ENCODE results near the gene CPEB1. TPM values are rescaled to one million over a fixed set of nuclear protein-coding genes. Genes with fewer than 3 reads are reported as not detected.

Gene CPEB1
- 1.6 and 1.8 TPM in 2 replicates for total RNA-seq (ENCODE audit: low replicate concordance)
- long read RNA-seq, partial matches to known transcripts, result 0 of 2 reads
- long read RNA-seq, other reads (novel, unspliced or antisense), result 1 of 2 reads

DNA sequence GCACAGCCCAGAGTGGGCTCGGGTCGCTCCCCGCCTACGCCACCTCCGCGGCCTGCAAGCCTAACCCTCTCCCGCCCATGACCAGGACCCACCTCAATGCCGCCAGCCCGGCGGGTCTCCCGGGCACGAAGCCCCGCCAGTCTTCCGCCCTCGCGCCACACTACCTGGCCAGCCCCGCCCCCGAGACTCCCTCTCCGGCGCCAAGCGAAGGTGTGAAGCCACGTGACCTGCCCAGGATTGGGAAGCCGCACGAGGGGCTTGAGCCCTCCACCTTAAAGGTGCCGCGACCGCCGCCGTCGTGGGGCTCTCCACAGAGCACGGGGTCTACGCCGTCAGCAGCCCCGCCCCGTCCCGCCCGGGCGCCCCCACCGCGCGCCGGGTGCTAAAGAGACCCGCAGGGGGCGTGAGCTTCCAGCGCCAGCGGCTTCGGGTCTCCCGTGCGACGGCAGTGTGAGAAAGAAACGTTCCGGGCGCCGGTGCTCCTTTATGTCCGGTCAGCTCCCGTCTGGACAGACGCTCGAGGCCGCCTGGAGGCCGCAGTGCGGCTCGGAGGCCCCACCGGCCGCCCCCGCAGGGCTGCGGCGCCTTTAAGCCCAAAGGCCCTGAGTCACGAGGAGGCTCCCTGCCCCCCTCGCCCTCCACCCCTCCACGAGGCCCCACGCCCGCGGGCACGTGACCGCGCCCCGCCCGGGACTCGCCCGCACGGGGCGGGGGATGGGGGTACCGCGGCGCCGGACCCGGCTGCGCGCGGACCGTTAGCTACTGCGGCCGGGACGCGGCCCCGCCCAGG is at the start of gene CPEB1:
TSS of gene CPEB1 (minus strand) at position 319 of the 790 bp plus-strand sequence. CDS start 18,904 bp downstream, outside the sequence.
- DNase-seq (ENCODE audit: extremely low spot score, unreplicated experiment), result no peak
- H3K27me3 Mint-ChIP-seq, result peaks cover 82% of the 10 kb centered on the region

DNA sequence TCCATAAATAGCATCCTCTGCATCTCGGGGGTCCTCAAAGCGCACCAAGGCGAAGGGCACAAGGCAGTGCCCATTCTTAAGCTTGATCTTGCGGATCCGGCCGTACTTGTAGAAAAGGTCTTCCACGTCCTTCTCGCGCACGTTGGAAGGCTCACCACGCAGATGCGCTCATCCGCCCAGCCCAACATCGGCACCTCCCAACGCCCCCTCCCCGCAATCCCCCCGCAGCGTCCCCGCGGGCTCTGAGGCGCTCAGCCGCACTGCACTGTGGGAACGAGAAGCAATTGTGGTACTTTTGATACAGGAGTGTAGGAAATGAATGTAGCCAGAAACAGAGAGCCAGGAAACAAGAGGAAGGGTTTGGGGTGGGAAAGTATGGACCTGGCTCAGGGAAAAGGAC is 45.0 kb upstream of the CPEB1 start:
- no peaks in the 10 kb centered on the region for H3K36me3 Mint-ChIP-seq
- no peak for TF ChIP-seq CTCF (conservative IDR thresholded peaks at IDR 0.05)
- no peaks in the 10 kb centered on the region for H3K27me3 Mint-ChIP-seq
- H3K27ac Mint-ChIP-seq, result no peak overlapping the region
- H3K9me3 Mint-ChIP-seq, result no peaks in the 10 kb centered on the region
- H3K4me1 Mint-ChIP-seq (ENCODE audit: unreplicated experiment), result no peaks in the 10 kb centered on the region
- DNase-seq (ENCODE audit: extremely low spot score, unreplicated experiment), result no peak
- H3K4me3 Mint-ChIP-seq, result no peak overlapping the region

More for the DNA sequence above, at the start of gene CPEB1:
- no peak within 1 kb of the TSS for H3K27ac Mint-ChIP-seq
- H3K4me3 Mint-ChIP-seq, result peak within 1 kb of the TSS; percentile 78
- H3K4me1 Mint-ChIP-seq (ENCODE audit: unreplicated experiment), result no peaks in the 10 kb centered on the region
- no peaks in the 10 kb centered on the region for H3K9me3 Mint-ChIP-seq
- peak; percentile 26 for TF ChIP-seq CTCF (conservative IDR thresholded peaks at IDR 0.05)
- no peaks in the 10 kb centered on the region for H3K36me3 Mint-ChIP-seq

- H3K9me3 Mint-ChIP-seq, result no peaks in the 10 kb centered on the region
- H3K36me3 Mint-ChIP-seq, result no peaks in the 10 kb centered on the region
- no peaks in the 10 kb centered on the region for H3K4me1 Mint-ChIP-seq (ENCODE audit: unreplicated experiment)
- H3K27me3 Mint-ChIP-seq, result peaks cover 11% of the 10 kb centered on the region
- H3K27ac Mint-ChIP-seq, result no peak overlapping the region
- no peak overlapping the region for H3K4me3 Mint-ChIP-seq
- TF ChIP-seq CTCF (conservative IDR thresholded peaks at IDR 0.05), result no peak
- no peak for DNase-seq (ENCODE audit: extremely low spot score, unreplicated experiment)
Observed at GRCh38 chr15:82689147-82689546, 42.0 kb upstream of the CPEB1 start.

GRCh38 chr15:82688691-82689090 is 41.5 kb upstream of the CPEB1 start:
- Mint-ChIP-seq H3K4me1 (ENCODE audit: unreplicated experiment) (no peaks in the 10 kb centered on the region), H3K27me3 (peaks cover 15% of the 10 kb centered on the region), H3K27ac (no peak overlapping the region), H3K36me3 (no peaks in the 10 kb centered on the region), H3K4me3 (no peak overlapping the region), H3K9me3 (no peaks in the 10 kb centered on the region)
- DNase-seq (ENCODE audit: extremely low spot score, unreplicated experiment), result no peak
- no peak for TF ChIP-seq CTCF (conservative IDR thresholded peaks at IDR 0.05)

- Mint-ChIP-seq H3K4me3 (peak overlapping the region; percentile 93), H3K36me3 (no peaks in the 10 kb centered on the region), H3K27me3 (peaks cover 76% of the 10 kb centered on the region)
Observed at GRCh38 chr15:82681371-82681770, 34.2 kb upstream of the CPEB1 start.

More at GRCh38 chr15:82681371-82681770, 34.2 kb upstream of the CPEB1 start:
- TF ChIP-seq CTCF (conservative IDR thresholded peaks at IDR 0.05), result no peak
- no peaks in the 10 kb centered on the region for H3K9me3 Mint-ChIP-seq
- H3K27ac Mint-ChIP-seq, result peak overlapping the region; percentile 88
- DNase-seq (ENCODE audit: extremely low spot score, unreplicated experiment), result no peak
- H3K4me1 Mint-ChIP-seq (ENCODE audit: unreplicated experiment), result no peaks in the 10 kb centered on the region

Measured in type B pancreatic cell (in vitro differentiated cells).